HG03139 (cell line): Measurements from ENCODE around the gene VIPR2.

Source experiments
- ATAC-seq: cut with Tn5 transposase; IDR thresholded peaks from one replicate; pipeline ENCODE4 v1.9.1; 2021; ENCODE audit not compliant: unreplicated experiment

The VIPR2 gene

DNA sequence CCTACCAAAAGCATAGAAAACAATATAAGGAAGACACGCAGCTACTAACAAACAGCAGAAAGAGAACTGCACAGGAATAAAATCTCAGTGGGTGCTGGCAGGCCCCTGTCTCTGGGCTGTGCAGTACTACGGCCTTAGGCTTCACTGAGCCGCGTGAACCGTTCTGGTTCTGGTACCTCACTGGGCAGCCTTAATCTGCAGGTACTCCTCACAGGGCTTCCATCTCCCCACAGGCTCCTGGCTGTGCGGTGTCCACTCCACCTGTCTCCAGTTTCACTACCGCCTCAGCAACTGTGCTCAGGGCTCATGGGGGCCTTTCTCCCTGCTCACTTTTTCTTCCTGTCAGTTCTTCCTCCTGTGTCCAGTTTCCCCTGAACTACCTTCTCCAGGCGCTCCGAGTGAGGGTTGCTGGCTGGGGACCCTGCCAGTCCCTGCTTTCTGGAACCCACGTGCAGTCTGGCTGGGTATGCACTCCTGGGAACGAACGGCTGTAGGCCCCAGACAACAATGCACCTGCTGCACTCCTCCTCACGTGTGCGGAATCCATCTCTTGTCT lies 75.7 kb downstream of the VIPR2 start:
- ATAC-seq: no peak

DNA sequence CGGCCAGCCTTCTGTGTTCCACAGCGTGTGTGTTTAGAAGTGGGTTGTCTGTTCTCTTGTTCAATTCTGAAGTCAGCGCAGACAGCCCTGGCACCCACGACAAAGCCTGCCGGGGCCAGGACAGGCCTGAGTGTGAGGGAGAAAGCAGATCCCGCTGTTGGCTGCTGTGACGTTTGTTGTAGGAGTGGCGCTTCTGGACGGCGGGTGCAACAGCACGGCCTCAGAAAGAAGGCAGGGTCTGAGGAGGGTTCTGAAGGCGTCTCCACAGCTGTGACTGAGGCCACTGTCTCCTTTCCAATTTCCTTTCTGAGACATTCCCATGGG lies 76.2 kb downstream of the VIPR2 start:
- ATAC-seq: no peak

DNA sequence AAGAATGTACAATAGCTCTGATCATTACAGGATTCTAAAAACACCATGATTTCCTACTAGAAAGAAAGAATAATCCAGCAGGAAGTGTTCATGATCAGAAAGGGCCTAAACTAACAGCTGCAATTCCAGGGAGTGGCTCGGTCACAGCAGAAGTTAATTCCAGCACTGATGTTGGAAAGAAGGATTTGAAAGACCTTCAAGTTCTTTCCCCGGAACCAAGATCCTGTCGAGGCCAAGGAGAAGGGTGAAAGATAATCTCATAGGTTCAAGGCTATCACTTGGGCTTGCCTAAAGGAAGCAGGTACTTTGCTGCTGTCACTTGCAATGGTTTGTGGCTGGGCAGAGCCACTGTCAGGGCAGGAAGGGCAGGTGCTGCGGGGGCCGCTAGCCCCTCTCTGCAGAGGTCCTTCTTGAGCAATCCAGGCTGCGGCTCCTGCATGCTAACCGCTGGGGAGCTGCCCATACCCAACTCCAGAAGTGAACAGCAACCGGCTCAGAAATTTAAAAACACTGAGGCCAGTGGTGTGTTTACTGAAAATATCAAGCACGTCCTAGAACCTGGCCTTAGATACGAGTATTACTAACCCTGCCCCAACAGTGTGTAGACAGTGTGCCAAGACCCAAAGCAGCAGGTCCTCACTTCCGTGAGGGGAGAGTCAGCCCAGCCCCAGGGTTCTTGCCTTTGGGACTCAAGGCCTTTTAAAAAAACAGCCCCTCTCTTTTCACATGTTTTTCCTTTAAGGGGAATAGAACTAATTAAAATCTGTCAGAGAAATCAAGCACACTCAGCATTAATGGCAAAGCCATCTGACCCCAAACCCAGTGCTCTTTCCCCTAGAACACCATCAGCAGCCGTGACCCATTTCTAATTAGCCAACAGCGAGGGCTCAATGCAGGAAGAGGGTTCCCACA lies 76.8 kb downstream of the VIPR2 start:
- no peak for ATAC-seq

DNA sequence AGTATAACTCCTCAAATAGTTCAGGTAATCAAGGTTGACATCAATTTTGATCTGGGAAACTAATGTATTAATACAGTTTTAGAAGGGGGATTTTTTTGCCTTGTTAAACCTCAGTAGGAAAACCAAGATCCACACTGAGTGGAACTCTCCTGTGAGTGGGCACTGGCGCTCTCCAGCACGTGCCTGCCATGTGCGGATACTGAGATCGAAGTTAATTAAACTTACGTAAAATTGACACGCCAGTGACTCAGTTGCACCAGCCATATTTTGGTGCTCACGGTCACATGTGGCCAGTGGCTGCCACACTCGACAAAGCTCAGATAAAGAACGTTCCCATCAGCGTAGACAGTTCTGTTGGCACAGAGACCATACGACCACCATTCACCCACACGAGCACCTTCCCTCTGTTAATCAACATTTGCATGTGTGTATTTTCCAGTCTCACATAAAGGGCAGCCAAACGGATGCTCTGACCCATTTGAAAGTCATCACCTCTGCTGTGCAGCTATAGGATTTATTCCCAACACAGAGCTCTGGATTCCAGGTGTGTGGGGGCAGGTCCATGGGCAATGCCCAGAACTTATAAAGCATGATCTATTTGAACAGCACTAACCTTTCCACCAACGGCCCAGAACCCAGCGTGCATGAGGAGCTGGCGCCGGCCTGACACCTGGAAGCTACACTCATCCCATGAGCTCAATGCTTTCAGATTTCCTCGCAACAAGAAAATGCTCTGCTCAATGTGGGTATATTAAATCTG lies 77.7 kb downstream of the VIPR2 start:
- ATAC-seq: no peak

DNA sequence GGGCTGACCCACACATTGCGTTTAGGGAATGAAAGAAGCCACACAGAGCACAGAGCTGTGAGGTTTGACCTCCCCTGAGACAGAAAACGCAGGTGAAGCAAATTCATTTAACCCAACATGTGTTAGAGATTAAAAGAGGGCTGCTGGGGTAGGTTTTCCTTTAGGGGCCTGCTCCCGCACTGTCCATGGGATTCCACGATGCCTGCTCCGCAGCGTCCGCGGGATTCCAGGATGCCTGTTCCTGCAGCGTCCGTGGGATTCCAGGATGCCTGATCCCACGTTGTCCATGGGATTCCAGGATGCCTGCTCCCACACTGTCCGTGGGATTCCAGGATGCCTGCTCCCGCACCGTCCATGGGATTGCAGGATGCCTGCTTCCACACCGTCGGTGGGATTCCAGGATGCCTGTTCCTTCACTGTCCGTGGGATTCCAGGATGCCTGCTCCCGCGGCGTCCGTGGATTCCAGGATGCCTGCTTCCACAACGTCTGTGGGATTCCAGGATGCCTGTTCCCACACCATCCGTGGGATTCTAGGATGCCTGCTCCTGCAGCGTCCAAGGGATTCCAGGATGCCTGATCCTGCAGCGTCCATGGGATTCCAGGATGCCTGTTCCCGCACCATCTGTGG lies 78.7 kb downstream of the VIPR2 start:
- ATAC-seq: no peak

DNA sequence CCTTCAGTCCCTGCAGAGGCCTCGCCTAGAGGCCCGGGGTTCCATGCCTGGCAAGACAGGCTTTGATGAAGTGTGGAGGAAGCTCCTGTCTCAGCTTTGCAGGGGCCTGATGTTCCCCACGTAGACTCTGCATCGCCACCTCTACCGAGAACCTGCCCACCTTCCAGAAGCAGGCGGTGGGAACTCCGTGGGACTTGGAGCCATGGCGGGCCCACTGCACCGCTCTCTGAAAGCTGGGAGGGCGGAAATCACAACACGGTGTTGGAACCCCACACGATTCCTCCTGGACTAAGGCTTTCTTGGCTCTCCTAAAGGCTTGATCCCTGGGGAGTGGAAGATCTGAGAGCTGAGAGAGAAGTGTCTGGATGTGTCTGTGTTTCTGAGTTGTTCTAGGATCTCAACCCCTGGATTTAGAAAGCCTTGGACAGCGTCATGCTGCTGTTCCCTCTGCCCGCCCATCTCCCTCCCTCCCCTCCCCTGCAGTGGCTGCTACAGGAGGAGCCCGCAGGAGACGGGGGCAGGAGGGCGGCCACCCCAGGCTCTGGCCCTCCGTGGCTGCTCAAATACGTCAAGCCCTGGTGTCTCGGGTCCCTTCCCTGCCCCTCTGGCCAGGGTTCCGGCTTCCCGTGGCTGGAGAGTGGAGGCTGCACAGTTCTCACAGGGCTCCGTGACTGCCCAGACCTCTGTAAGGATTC lies 79.7 kb downstream of the VIPR2 start:
- ATAC-seq: no peak

DNA sequence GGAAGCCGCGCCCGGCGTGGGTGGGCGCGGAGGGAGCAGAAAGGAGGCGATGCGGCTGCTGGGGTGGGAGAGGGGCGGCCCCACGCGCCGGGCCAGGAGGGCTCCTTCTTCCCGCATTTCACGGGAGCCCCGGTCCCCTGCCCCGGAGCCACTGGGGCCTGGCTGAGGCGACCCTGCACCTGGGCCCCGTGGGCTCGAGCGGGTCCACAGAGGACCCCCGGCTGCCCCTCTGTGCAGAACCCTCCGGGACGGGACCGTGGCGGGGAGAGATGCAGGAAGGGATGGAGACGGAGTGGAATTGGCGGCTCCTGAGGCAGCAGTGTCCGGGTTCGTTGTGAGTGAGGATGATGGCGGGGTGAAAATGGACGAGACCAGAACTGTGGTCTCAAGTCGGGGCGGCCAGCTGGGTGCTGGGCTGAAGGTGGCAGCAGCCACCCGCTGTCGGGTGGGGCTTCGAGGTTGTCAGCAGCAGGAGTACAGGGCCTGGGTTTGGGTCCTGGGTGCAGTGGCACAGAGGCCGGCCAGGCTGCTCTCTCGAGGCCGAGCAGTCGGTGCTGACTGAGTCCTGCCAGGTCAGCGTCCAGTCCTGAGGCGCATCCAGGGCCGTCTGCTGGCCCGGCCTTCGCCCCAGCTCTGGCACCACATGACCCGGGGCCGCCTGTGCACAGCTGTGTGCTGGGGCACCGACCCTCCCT lies 80.4 kb downstream of the VIPR2 start:
- ATAC-seq: no peak

DNA sequence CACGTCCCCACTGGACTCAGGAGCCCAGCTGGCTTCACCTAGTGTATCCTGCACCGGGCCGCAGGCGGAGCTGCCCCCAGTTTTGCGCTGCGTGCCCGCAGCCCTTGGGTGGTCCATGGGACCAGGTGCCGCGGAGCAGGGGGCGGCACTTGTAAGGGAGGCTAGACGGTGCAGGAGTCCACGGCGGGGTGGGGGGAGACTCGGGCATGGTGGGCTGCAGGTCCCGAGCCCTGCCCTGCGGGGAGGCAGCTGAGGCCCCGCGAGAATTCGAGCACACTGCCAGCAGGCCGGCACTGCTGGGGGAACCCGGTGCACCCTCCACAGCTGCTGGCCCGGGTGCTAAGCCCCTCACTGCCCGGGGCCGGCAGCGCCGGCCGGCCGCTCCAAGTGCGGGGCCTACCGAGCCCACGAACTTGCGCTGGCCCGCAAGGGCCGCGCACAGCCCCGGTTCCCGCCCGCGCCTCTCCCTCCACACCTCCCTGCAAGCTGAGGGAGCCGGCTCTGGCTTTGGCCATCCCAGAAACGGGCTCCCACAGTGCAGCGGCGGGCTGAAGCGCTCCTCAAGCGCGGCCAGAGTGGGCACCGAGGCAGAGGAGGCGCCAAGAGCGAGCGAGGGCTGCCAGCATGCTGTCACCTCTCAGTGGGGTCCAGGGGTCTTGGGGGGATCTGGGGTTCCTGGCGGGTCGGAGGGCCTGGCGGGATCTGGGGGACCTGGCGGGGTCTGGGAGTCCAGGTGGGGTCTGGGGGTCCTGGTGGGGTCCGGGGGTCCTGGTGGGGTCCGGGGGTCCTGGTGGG lies 81.4 kb downstream of the VIPR2 start:
- ATAC-seq: no peak

DNA sequence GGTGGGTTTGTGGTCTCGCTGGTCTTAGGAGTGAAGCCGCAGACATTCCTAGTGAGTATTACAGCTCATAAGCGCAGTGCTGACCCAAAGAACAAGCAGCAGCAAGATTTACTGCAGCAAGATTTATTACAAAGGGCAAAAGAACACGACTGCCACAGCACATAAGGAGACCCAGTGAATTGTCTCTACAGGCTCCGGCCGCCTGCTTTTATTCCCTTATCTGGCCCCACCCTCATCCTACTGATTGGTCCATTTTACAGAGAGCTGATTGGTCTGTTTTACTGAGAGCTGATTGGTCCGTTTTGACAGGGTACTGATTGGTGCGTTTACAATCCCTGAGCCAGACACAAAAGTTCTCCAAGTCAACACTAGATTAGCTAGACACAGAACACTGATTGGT lies 82.1 kb downstream of the VIPR2 start:
- no peak for ATAC-seq

DNA sequence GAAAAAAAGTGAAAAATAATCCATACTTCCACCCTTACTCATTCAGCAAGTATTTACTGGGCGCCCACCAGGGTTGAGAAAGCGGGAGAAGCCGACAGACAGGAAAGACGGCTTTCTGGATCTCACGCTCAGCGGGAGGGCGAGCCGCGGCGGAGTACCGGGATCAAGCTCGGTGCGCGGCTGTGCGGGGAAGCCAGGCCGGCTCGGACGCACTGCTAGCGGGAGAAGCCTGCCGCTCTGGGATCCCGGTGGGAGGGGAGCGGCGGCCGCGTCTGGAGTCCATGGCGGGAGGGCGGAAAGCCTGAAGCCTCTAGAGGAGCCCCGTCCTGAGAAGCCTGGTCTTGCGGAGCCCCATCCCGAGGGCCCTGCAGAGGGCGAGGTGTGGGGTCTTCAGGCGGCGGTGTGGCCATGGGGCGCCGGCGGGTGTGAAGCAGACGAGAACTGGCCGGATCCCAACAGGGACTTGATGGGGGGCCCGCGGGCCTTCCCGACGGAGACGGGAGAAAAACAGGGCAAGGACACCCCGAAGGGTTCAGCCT lies 82.9 kb downstream of the VIPR2 start:
- ATAC-seq: no peak

DNA sequence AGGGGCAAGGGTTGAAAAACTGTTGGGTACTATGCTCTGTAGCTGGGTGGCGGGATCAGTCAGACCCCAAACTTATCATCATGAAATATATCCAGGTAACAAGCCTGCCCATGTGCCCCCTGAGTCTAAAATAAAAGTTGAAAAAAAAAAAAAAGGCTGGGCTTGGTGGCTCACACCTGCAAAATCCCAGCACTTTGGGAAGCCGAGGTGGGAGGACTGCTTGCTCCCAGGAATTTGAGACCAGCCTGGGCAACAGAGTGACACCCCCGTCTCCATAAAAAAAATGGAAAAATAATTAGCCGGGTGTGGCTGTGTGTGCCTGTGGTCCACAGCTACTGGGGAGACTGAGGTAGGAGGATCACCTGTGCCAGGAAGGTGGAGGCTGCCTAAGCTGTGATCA lies 83.5 kb downstream of the VIPR2 start:
- ATAC-seq: no peak

DNA sequence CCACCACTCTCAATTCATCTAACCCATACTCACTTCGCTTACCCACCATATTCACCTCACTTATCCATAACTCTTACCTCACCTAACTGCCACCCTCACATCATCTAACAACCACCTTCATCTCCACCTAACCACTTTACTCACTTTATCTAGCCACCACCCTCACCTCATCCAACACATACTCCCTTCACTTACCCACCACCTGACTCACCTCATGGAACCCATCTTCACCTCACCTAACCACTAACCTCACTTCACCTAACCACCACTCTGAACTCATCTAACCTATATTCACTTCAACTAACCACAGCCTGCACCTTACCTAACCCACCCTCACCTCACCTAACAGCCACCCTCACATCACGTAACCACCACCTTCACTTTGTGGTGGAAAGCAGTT lies 84.2 kb downstream of the VIPR2 start:
- no peak for ATAC-seq

DNA sequence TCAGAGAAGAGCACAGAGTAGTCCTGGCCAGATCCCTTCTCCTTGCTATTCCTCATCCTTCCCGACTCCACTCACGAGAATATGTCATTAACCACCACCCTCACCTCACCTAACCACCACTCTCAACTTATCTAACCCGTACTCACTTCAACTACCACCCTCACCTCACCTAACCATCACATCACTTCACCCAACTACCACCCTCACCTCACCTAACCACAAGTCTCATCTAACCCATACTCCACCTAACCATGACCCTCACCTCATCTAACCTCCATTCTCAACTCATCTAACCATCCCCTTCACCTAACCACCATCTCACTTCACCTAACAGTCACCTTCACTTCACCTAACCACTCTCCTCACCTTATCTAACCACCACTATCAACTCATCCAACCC lies 85.0 kb downstream of the VIPR2 start:
- ATAC-seq: no peak

DNA sequence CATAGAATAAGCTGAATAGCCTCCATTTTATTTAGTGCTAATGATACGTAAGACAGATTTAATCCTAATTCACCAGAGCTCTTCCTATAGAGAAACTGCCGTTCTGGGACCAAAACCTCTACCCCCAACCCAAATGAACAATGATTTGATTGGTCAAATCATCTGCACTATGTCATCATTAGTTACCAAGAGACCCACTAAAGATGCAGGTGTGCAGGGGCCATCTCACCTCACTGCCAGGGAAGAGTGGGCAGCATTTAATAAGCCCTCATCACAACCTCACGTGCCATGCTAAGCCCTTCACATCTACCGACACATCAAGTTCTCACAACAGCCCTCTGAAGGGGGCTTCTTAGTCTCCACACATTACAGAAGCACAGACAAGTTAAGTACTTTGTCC lies 87.0 kb downstream of the VIPR2 start:
- ATAC-seq: no peak

DNA sequence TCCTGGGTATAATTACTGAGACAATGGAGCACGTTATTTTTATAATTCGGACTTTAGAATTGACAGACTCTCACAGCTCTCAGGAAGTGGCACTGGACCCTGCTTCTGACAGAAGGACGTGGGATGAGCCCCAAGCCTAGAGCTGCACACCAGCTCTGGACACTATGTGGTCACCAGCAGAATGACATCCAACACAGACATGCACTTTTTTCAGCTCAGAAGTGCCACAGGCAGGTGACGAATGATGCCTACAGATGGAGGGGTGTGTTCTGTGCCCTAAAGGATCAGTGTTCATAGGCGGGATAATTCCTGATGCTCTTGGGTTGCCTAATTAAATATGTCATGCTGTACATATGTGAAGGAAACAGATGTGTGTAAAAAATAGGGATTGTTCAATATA lies 87.9 kb downstream of the VIPR2 start:
- ATAC-seq: no peak

DNA sequence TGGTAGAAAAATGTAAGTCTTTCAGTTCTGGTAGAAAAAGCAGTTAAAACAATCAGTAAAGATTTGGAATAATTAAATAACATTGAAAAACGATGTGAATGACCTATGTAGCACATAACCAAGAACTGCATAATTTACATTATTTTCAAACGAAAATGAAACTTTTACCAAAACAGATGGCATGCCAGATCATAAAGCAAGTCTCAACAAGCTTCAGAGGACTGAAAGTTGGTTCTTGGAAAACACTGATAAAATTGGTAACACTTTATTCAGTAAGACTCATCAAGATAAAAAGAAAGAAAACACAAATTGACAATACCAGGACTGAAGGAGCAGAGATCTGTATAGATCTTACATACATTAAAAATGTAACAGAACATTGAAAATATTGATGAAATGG lies 92.8 kb downstream of the VIPR2 start:
- ATAC-seq: no peak

DNA sequence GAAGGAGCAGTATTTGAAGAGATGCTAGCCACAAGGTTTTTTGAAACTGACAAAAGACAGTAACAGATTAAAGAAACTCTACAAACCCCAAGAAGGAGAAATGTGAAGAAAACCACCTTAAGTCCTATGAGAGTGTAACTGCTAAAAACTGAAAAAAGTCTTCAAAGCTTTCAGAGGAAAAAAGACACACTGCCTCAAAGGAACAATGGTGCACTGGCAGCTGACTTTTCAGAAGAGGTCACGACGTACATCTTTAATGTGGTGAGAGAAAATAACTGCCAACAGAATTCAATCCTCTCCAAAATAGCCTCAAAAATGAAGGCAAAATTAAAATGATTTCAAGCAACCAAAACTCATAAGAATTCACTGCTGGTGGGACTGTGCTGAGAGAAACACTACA lies 94.0 kb downstream of the VIPR2 start:
- no peak for ATAC-seq

DNA sequence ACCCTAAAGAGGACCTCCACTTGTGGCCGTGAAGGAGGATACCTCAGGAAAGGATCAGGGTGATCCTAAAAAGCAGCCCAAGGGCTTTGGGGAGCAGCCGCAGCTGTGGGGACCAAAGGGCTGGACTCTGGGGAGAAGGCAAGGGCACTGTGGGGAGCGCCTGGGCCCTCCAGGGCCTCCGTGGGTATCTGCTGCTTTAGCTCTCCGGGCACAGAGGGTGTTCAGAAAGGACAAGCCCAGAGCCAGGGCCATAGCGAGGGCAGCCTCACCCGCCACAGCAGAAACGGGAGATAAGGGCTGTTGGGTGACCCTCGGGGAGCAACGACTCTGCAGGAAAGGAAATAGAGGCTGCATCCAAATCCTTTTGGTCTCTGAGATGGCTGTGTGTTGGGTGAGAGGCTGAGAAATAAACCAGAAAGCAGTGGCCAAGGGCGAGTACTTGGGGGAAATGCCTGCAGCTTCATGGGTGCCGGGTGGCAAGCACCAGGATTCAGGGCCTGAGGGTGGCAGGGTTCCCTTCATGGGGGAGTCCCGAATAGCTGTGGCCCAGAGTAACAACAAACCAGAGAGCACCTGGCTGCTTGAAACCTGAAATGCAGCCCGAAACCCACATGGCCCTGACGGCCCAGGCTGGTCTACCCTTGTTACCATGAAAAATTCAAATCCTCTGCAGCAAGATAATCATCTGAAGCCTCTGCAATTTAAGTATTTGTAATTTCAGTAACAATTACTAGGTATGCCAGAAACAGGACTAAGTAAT lies 95.2 kb downstream of the VIPR2 start:
- ATAC-seq: no peak

DNA sequence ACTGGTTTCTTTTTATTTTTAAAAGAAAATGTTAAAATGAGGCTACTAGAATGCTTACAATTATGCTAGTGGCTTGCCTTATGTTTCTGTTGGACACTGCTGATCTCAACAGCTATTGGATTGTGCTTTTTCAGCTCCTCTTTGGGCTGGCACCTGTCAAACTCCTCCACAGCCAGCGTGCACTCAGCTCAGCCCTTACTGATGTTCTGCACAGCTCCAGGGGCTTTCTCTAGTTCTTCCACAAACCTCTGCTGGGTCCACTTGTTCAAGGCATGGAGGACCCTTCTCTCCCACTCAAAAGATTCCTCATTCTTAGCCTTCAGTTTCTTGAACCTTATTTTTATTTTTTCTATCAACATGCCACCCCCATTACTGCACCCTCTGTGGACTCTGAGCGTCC lies 96.0 kb downstream of the VIPR2 start:
- ATAC-seq: no peak
